Activated CD4-positive, alpha-beta T cell treated with anti-CD3 and anti-CD28 coated beads, Interleukin-2, Interleukin-4, amounts not matched to agents 100 ng/mL and 50 ng/mL, durations not matched to agents 16 hours and 8 hours (primary cell): ENCODE measurements around the gene MED29.
"Not testable (repeated sequence)": the region's sequence is repeated elsewhere in the genome, so short reads cannot be mapped to it uniquely, and the experiment has no call there.

ENCODE experiments used
- DNase-seq: peaks from one replicate; pipeline ENCODE4 v3.0.0-alpha.2; 2020; ENCODE audit warnings: low spot score

The MED29 gene

DNA sequence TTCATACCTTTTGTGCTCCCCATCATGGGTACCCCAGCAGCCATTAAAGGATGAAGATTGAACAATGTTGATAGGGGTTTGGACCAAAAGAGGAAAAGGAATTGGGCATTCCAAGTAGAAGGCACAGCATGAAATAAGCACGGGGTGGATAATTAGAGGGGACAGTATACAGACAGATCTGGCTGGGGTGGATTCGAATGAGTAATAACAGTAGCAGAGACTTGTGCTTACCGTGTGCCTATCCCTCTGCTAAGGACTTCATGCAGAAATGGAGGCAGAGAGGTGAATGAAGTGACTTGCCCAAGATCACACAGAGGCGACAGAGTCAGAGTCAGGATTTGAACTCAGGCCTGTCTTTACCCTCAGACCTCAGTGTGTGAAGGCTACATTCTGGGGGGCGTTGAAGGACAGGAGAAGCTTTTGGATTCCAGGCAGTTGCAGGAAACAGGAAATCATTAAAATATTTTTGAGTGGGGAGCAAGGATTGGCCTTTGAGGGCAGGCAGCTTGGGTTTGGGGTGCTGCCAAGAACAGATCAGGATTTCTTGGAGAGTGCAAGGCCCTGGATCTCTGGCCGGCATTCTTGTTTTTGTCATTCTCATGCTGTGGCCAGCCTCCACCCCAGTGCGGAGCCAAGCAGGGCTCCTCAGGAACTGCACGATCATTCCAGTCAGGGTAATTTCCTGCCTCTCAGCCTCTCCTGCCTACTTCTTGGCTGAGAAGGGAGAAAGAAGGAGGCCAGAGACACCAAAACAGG is 19.0 kb upstream of the MED29 start:
- no peak for DNase-seq

DNA sequence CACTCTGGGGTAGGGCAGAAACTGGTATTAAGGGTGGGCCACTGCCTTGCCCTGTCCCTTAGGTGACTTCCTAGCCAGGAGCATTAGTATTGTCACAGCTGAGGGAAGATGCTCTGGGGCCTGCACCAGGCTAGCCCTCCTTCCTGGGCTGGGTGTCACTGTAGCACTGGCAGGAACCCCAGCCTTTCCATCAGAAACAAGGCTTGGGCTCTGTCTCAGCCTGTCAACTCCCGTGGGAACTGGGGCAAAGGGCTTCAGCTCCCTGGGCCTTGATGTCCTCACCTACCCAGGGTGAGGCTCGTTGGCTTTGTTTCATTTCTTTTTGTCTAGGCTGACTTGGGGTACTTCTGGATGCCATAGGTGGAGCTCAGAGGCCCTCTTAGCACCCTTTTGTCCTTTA is 18.2 kb upstream of the MED29 start:
- DNase-seq: no peak

DNA sequence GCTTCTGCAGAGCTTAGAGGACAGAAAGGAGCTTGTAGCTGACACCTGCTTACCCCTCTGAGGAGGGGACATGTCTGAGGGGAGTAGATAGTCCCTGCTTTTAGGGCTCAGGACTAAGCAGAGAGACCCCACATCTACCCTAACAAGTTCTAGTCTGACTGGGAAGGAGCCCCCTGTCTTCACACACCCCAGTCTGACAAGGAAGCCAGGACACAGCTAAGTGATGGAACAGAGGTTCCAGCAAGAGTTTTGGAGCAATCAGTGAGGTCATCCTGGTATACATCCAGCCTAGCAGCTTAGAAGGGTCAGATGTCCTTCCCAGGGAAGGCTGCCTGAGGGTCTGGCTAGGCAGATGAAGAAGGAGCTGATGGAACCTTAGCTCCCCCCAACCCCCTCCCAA is 15.2 kb upstream of the MED29 start:
- DNase-seq: no peak

DNA sequence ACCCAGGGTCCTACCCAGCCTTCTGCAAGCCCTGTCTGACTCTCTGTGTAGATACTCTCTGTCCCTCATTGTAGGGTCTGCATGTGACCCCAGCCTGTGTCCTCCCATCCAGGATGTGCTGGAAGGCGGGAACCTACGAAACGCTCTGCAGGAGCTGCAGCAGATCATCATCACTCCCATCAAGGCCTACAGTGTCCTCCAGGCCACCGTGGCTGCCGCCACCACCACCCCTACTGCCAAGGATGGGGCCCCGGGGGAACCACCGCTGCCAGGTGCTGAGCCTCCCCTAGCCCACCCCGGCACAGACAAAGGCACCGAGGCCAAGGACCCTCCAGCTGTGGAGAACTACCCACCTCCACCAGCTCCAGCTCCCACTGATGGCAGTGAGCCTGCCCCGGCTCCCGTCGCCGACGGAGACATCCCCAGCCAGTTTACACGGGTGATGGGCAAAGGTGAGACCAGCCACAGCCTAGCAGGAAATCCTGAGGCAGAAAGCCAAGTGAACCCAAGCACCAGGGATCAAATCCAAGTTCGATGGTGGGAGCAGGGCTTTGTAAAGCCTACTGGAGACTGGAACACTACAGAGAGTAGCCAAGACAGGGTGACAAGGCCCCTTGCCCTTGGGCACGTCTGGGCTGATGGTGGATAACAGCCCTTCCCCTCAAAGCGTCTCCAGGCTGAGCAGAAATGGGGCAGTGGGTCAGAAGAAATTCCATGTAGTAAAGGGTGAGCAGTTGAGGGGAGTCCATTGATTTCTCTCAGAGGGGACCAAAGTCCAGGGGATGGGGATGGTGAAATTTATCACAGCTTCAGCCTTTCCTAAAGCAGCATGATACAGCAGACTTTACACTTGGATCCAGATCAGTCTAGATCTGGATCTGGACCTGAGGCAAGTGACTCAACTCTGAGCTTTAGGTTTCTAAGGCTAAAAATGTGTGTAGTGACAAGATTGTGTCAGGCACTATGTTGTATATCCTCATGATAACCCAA is 13.5 kb upstream of the MED29 start:
- no peak for DNase-seq

DNA sequence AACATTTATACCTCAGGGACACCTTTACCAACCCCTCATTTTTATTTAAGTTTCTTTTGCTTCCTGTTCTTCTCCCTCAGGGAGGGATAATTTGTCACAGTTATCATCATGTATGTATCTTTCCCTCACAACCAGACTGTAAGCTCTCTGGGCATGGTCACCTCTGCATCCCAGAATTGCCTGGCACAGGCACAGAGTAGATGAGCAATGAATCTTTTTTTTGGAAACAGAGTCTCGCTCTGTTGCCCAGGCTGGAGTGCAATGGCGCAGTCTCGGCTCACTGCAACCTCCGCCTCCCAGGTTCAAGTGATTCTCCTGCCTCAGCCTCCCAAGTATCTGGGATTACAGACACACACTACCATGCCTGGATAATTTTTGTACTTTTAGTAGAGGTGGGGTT is 11.8 kb upstream of the MED29 start:
- not testable (repeated sequence) for DNase-seq

DNA sequence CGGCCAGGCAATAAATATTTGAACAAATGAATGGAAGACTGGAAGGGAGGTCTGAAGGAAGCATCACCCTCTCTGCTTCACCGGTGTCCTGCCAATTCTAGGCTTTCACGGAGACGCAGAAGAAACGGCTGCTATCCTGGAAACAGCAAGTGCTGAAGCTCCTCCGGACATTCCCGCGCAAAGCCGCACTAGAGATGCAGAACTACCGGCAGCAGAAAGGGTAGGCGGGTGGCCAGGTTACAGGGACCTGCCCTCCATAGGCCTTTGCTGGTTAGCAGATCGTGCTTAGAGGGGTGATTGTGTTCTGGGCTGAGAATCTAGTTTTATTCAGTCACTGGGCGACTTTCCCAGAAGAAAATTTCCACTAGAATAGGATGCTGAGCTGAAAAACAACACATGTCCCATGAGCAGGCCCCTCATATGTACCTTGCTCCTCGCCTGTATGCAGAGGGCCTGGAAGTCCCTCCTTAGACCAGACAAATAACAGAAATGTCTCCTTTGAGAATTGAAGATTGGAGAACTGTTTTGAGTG is 11.2 kb upstream of the MED29 start:
- DNase-seq: no peak

DNA sequence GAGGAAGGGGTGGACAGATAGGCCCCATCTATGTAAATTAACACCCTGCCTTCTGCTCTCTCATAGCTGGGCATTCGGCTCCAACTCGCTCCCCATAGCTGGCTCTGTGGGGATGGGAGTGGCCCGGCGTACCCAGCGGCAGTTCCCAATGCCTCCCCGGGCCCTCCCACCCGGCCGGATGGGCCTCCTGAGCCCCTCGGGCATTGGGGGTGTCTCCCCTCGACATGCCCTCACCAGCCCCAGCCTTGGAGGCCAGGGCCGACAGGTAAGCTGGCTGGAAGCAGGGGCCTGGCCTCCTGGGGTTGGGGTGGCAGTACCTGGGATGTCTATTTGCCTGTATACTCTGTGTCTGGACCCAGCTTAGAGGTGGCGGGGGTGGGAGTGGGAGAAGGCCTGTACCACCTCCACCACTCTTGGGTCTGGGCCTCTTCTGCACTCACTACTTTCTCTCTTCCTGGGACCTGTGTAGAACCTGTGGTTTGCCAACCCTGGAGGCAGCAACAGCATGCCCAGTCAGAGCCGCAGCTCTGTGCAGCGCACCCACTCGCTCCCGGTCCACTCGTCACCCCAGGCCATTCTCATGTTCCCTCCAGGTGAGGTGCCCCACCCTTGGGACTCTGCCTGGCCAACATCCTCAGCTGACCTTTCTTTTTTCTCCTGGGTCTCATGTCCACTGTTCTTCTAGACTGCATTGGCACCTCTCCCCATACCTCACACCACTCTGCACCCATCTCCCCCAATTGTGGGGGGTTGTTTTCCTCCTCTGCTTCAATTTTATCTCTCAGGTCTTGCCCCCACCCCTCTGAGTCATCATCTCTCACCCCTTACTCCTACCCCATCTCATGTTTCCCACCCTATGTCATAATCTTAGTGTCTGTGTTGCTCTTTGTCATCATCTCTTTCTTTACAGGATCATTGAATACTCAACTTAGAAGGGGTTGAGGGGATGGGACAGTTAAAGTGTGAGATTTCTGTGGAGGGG is 10.4 kb upstream of the MED29 start:
- DNase-seq: no peak

DNA sequence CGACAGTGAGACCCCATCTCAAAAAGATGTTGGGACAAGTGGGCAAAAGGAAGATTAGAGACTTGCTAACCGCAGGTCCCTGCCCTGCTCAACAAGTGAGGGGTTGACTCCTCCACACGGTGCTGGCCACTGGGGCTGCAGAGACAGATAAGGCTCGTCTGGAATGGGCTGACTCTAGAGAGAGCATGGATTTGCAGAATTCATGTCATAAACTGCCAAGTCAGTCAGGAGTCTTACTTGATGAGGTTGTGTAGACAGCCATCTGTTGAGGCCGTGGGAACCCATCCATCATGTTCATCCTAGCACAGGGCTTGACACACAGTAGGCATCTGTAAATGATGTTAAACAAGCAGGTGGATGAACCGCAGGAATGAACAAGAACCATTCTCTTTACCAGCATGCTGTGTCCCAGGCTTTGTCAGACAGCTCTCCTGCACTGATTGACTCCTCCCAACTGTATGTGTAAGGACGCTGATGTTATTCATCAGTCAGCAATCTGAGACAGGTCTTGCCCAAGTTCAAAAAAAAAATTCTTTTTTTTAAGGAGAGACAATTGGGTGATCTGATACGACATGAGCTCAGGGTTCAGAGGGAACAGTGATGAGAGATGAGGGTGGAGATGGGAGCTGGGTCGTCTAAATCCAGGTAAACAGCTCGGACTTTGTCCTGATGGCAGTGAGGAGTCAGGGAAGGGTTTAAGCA is 9.1 kb upstream of the MED29 start:
- no peak for DNase-seq

DNA sequence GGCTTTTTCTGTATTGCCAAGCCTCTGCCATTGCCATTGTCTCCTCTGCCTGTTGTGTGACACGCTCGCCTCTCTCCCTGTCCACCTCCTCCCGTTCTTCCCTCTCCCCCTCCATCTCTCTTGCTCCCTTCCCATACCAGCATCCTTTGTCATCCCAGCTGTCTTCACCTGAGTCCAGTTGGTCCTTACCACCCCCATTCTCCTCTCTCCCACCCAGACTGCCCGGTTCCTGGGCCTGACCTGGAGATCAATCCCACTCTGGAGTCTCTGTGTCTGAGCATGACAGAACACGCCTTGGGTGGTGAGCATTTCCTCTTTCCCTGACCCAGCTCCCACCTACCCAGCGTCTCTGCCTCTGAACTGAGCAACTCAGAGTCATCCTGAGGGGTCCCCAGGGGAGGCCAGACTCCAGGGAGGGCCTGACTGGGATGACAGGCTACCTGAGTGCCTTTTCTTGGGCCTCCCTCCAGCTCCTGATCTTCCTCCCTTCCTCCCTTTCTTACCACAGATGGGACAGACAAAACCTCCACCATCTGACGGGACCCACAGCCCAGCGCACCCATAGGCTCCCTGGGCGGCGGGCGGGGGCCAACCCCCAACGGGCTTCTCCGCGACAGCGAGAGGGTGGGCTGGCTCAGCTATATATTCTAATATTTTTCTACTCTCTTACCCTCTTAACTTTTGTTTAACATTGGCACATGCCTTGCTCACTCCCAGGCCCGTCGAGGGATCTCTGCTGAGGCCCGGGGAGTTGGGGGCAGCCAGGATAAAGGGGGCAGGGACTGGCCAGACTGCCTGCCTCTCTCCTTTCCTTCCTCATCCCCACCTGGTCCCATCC is 8.0 kb upstream of the MED29 start:
- DNase-seq: no peak

DNA sequence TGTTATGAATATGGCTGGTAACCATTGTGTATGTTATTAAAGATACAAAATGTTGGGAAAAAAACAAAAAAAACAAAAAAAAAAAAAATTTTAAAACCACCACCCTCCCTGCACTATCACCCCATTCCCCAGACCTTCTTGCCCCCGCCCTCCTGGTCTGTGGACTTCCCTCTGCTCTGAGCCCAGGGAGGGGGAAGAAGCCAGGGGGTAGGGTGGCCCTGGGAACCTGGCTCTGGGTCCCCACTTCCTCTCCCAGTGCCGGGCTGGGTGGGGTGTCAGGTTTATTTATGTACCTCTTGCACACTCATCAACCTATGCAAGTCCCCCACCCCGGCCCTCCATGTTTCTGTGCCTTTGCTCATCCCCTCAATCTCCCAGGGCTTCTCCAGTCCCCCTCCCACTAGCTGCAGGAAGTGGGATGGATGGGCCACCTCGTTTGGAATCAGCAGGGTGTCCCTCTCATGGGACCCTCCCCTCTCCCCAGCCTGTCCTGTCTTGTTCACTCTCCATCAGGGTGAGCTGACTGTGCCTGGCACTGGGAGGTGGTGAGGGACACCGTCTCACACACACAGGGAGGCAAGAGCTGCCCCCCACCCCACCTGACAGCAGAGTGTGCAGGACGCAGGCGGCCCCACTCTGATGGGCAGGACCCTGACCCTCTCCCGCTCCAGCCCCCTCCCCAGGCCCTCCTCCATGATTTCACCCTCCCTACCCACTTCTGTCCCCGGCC is 6.2 kb upstream of the MED29 start:
- DNase-seq: no peak

DNA sequence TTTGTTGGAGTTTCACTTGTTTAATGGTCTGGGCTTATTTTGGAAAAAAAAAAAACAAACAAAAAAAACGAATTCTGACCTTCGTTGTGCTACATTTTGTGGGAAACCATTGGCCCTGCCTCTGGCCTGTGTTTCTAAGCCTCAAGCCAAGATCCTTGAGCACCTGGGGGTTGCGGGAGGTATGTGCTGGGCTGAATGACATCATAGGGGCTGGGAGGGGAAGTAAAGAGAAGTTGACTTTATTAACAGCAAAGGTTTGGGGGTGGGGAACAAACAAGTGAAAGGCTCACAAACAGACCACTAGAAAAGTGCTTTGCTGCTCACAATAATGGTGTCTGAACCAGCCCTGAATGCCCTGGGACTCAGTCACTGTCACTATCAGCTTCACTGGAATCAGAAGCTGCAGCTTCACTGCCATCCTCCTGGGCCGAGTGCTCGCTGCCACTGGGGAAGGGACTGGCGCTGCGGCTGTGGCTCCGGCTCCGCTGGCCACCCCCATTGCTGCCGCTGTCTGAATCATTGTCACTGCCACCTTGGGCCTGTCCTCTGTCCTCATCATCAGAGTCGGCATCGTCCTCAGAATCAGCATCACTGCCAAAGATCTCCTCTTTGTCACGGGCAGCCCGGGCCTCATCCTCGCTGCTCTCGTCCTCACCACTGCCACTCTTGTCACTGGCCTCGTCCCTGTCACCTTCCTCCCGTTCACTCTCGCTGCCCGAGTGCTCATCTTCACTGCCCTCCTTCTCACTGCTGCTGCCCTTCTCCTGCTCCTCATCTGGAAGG is 5.4 kb upstream of the MED29 start:
- no peak for DNase-seq

DNA sequence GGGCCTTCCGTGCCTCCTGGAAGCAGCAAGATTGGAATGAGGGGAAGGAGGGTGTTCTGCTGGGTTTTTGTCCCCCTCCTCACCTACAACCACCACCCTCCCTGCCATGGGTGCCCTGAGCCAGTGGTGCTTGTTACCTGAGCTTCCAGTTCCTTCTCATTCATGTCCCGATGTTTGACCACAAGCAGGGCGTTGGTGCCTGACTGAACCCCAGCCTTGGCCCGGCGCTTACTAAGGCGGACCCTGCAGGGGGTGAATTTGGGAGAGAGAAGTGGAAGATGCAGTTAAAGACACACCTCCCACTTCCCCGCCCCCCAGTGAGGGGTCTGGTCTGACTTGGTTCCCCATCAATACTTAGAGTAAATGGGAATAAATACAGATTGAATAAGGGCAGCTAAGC is 4.6 kb upstream of the MED29 start:
- no peak for DNase-seq

DNA sequence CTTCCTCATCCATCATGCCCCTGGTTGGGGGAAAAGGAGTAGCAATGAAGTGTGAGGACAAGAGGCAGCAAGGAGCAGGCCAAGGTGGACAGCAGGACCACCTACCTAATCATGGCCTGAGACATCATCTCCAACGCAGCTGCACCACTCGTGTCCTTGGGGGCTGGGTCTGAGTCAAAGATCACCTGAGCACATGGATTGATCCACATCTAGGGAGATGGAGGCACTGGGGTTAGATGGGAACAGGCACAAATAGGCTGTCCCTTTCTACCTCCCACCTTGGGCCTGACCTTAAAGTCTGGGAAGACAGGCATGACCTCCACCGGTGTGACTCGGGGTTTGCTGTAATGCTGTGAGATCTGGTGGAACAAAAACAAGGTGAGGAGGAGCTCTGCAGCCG is 2.5 kb upstream of the MED29 start:
- DNase-seq: no peak

DNA sequence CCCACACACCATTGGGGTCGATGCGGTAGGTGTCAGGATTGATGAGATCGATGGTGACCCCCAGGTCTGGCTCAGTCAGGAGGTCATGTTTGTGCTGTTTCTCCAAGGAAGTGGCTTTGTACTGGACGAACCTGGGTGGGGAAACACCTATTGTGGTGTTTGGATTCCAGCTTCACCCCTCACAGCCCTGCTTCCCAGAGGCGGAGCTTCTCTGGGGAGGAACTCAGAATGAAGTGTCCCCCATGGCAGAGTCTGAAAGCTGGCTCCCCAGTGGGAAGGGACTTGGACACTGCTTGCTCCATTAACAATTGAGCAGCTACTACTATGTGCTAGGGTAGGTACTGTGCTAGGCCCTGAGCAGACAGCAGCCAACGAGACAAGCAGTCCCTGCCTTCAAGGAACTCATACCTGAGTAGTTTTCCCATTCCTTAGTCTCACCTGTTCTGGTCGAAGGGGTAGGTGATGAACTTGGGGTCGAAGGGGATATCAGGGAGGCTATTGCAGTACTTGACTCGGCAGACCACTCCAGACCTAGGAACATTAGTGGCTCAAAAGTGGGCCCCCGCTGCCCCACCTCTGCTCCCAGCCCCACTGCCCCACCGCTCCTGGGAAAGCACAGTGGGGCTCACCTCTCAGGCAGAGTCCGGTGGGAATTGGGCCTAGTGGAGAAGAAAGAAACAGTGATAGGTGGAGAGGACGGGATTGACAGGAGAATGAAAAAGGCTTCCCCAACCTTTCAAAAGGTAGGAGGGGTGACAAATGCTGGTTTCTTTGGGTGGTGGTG is 1.4 kb upstream of the MED29 start:
- no peak for DNase-seq

DNA sequence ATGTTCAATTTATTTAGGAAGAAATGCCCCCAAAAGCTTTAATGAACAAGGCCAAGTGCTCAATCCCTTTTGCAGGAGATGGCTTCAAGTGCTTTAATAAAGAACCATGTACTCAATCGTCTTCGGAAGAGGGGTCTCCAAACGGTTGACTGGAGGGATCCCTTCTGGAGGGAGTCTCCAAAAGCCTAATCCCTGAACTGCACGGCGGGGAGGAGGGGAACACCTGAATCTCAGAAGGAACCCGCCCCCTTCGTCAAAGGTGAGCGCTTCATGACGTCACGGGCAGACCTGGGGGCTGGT is 777 bp upstream of the MED29 start:
- DNase-seq: no peak

DNA sequence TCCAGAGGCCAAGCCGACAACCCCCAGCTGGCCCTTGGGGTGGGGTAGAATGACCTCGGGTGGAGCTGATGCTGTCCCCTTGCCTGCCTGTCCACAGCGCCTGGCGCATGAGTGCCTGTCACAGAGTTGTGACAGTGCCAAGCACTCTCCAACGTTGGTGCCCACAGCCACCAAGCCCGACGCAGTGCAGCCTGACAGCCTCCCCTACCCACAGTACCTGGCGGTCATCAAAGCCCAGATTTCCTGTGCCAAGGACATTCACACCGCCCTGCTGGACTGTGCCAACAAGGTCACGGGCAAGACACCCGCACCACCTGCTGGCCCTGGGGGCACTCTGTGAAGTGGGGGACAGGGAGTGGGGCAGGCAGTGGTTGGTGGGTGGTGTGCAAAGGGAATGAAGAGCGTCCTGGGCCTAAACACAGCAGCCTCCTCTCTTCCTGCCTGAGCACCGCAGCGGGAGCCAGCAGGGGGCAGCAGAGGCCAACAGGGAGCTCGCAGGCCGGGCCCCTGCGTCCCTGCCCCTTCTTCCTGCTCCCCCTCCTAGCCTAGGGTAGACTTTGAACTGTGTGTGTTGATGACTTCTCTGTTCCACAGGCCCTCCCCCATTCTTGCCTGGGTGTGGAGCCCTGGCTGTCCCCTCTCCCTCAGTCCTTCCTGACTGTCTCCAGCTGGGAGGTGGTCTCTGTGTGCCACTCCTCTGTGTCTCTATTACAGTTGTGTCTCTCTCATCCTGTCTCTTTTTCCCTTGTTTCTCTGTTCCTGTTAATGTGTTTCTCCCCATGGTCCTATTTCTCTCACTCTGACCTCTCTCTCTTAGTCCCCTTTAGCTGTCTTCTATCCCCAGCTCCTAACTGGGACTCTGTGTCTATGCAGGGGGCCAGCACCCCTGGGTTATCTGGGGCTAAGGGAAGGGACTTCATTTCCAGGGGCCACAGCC is 6.5 kb downstream of the MED29 start:
- peak; percentile 92 for DNase-seq

DNA sequence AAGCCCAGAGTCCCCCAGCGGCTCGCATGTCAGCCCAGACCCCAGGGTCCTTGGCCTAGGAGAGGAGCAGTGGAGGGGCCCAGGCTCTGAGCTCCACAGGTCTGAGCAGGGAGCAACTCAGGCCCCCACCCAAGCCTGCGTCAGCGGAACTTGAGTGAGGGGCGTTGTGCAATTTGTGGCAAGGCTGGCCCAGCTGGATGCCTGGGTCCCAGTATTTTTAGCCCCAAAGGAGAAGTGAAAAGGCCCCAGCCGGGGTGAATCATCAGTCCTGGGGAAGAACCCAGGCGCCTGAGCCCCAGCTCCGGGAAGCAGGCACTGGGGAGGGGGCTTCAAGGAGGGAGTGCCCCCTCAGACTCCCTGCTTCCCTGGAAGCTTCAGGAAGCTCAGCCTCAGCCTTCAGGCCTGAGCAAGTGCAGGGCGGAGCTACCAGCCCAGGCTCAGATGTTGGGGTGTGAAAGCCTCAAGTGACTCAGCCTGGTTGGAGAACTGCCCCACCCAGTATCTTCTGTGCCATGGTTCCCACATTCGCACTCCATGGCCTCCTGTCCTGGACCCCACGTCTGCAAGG is 7.2 kb downstream of the MED29 start:
- peak; percentile 74 for DNase-seq
